MV-4-11 (cell line): Measurements from ENCODE around the gene PFN1.

Experiments used
- DNase-seq: peaks from one replicate; lab custom pipeline; 2025; lab: John Stamatoyannopoulos, UW

PFN1 gene

DNA sequence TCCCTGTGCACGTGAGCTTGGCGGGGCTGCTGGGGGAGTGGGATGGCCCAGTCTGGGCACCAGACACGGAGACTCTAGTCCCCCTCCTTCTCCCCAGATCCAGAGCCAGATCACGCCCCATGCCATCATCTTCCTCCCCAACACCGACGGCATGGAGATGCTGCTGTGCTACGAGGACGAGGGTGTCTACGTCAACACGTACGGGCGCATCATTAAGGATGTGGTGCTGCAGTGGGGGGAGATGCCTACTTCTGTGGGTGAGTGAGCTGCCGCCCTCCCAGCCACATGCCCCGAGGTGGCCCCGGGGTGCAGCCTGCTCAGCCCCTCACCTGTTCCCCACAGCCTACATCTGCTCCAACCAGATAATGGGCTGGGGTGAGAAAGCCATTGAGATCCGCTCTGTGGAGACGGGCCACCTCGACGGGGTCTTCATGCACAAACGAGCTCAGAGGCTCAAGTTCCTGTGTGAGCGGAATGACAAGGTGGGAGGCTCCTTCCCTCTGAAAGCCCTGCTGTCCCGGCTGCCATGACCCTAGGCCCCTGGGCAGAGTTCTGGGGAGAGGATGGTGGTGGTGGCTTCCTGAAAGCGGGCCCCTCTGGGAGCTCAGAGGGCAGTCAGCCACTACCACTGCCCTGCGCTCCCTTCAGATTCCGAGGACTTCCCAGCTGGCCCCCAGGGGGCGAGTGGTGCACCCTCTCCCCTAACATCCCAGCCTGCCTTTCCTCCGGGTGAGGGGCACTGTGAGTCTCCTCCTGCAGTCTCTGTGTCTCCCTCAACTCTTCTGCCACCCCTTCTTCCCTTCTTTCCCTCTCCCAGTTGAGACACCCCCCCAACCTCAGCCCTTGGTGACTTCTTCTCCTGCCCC lies 51.8 kb downstream of the PFN1 start:
- no peak for DNase-seq

DNA sequence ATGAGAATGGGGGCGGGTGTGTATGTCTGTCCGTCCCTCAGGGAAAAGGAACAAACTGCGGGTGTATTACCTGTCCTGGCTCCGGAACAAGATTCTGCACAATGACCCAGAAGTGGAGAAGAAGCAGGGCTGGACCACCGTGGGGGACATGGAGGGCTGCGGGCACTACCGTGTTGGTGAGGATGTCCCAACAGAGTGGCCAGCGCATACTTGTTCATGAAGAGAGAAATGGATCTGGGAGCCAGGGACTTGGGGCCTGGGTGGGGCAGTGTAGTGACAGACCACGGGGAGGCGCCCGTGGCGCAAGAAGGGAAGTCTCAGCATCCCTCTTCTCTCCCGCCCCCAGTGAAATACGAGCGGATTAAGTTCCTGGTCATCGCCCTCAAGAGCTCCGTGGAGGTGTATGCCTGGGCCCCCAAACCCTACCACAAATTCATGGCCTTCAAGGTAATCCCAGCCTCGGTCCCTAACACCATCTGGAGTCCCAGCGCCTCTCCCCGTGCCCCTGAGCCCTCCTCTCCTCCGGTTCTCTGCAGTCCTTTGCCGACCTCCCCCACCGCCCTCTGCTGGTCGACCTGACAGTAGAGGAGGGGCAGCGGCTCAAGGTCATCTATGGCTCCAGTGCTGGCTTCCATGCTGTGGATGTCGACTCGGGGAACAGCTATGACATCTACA lies 52.5 kb downstream of the PFN1 start:
- peak; percentile 17 for DNase-seq
